Muscle of back (tissue), 11 donors: ENCODE data around the gene LPCAT3. TPM values are rescaled to one million over a fixed set of nuclear protein-coding genes. Genes with fewer than 3 reads are reported as not detected.

Experiments
- DNase-seq, 3 donors: peaks; one replicate each; pipeline versions ENCODE4 v3.0.0 to v3.0.0-alpha.2; 2013
- polyA plus RNA-seq, 10 donors: library from polyadenylated mRNA; unstranded; fragments of 120-200 nt; gene quantifications; one replicate each; pipeline ENCODE4 v1.2.1, GENCODE V29; 2013; ENCODE audit not compliant: insufficient read length in 10 of 10

Gene LPCAT3
- polyA plus RNA-seq, 10 donors = 18.0 to 23.7 (median 20.7) TPM

- DNase-seq = no peak
These were observed 16.2 kb downstream of the LPCAT3 start for GRCh38 chr12:7001921-7002591.

- DNase-seq = no peak
These were observed 19.4 kb downstream of the LPCAT3 start for GRCh38 chr12:6998715-6999451.

- DNase-seq = no peak
These were observed 22.2 kb downstream of the LPCAT3 start for GRCh38 chr12:6996040-6996441.

- no peak for DNase-seq
These were observed 30.2 kb downstream of the LPCAT3 start for GRCh38 chr12:6987956-6988553.

DNA sequence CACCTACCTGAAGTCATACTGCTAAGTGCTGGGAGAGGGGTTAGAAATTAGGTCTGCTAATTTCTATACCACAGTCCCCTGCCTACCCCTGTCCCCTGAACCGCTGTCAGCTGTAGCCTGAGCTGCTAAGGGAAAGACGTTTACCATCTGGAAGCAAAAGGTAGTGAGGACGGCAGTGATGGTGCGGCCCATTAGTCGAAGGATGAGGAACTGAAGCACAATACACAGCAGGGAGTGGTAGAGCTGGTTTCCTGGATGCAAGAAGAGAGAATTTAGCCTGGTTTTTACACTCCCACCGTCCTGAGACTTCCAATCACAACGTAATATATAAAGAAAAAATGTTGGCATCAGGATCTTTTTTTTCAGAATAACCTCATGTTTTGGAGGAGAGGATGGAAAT lies 35.7 kb downstream of the LPCAT3 start:
- no peak for DNase-seq

DNA sequence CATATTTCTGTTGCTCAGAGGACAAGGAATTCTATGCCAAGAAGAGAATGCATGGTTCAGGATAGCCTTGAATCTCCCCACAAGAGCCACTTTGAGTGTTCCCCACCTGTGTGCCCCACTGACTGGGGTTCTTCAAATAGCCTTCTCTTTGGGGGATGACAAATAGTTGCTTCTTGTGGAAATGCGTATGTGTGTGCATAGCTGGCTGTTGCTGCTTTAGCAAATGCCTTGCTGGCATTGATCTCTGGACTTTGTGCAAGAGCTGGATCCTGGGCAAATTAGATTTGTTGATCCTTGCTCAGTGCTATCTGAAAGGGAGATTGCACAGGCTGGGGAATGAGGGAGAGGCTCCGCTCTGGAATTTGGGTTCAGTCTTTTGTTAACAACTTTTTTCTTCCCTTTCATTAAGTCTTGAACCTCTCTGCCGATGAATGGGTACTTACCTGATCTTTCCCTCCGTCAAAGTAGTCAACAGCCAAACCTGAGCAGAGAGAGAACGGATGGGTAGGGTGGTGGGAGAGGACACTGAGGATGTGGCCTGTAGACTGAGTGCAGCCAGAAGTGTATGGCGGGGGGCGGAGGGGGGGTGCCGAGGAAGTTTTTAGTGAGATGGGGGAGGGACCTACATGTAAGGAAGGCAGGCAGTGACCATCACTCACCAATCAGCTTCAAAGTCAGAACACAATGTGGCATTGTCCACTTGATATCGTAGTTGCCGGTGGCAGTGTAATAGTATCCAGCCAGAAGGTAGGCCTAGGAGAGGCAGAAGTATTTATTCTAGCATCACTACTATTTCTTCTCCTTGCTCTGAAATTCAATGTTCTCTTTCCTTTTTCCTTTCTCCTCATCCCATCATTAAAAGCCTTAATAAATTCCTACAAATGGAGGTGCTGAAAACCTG lies 36.9 kb downstream of the LPCAT3 start:
- no peak for DNase-seq

- DNase-seq = no peak
These were observed 37.5 kb downstream of the LPCAT3 start for GRCh38 chr12:6980740-6981139.

DNA sequence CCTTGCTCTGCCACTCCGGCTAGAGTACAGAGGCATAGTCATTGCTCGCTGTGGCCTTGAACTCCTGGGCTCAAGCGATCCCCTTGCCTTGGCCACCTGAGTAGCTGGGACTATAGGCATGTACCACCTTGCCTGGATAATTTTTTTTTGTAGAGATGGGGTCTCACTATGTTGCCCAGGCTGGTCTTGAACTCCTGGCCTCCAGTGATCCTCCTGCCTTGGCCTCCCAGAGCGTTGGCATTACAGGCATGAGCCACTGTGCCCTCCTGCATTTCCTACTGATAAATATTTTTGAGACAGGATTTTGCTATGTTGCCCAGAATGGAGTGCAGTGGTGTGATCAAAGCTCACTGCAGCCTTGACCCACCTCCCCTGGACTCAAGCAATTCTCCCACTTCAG lies 38.2 kb downstream of the LPCAT3 start:
- DNase-seq = no peak

GRCh38 chr12:6979453-6979852 lies 38.8 kb downstream of the LPCAT3 start:
- DNase-seq = no peak

- no peak for DNase-seq
These were observed 39.3 kb downstream of the LPCAT3 start for GRCh38 chr12:6979021-6979420.

DNA sequence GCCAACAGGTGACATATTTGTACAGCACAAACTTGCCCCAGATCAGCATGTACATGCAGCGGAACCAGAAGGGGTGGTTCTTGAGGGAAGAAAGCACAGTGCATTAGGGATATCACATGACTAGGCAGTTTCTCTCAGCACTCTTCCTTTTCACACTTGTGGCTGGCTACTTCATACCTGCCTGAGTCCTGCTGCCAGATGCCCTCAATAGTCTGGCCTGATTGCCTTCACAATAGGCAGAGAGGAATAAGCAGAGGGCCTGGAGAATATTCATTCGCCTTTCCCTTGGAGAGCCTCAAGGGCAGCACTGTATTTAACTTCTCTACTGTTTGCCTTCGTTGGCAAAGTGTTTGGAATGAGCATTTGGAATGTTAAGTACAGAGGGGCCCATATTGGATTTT lies 39.7 kb downstream of the LPCAT3 start:
- DNase-seq = no peak

DNA sequence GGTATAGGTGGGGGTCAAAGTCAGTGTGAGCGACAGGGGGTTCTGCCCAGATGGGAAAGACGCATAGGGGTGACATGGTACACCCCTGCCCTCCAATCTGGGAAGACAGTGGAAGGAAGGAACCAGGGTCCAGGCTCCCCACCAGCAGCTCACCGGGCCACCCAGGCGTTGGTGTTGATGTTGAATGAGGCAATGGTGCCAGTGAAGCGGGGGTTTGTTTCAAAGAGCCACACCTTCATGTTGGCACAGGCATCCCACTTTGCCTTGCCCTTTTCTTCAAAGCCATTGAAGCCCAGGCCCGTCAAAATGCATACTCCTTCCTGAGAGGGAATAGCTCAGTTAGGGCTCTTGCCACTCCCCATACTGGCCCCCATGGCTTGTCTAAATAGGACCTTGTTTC lies 40.1 kb downstream of the LPCAT3 start:
- no peak for DNase-seq

GRCh38 chr12:6977653-6978052 lies 40.6 kb downstream of the LPCAT3 start:
- no peak for DNase-seq

GRCh38 chr12:6975297-6976032 lies 42.8 kb downstream of the LPCAT3 start:
- no peak for DNase-seq

DNA sequence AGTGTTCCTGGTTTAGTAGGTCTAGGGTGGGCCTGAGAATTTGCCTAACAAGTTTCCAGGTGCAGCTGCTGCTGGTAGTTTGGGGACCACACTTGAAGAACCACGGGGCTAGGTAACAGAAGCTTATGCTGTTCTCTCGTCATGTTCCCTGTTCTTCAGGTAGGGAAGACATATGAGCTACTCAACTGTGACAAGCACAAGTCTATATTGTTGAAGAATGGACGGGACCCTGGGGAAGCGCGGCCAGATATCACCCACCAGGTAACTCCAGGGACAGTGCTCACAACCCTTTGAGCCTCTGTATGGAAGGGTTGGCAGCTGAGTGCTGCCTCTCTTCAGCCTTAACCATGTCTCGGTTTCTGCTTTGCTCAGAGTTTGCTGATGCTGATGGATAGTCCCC lies 44.1 kb downstream of the LPCAT3 start:
- no peak for DNase-seq

DNA sequence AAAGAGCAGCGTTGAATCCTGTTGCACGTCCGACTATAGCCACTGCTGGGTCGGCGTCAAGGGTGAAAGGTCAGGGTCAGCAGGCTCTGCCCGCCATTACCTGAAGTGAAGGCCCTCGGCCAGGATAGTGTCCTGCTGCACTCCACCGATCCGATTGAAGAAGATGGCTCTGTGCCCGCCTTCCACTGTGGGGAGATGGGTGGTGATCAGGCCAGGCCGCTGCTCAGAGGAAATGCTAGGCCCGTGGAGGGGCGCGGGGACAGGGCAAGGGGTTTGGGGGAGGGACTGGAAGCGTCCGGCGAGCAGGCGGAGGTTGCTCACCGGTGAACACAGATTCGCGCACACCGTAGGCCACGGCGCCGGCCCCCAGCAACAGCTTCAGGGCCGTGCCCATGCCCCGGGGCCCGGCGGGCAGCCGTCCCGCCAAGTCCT lies 48.2 kb downstream of the LPCAT3 start:
- no peak for DNase-seq

GRCh38 chr12:6968426-6968825 lies 49.9 kb downstream of the LPCAT3 start:
- DNase-seq = no peak

DNA sequence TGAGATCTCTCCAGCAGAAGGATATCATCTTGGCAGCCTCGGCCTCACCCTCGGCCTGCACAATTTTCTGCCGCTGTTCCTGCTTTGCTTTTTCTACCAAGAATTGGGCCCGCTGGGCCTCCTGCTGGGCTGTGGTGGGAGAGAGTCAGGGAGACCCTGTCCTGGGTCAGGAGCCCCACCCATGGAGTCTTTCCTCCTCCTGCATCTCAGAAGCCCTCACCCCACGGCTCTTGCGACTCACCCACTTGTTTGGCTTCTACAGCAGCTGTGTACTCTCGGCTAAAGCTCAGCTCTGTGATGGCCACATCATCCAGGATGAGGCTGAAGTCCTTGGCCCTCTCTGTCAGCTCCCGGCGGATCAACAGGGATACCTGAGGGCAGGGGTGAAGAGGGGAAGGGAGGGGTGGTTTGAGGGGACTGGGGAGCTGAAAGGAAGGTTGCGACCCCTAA lies 50.6 kb downstream of the LPCAT3 start:
- no peak for DNase-seq

- DNase-seq = no peak
These were observed 51.9 kb downstream of the LPCAT3 start for GRCh38 chr12:6966351-6966750.

- no peak for DNase-seq
These were observed 52.6 kb downstream of the LPCAT3 start for GRCh38 chr12:6965714-6966113.

GRCh38 chr12:6965026-6965661 lies 53.1 kb downstream of the LPCAT3 start:
- peak; percentile 74 to 94 (median 91) for DNase-seq
